Sciatic nerve (tissue), 1 donor: ENCODE measurements around the gene CAVIN2. TPM values are rescaled to one million over a fixed set of nuclear protein-coding genes. Genes with fewer than 3 reads are reported as not detected.

ENCODE experiments used
- total RNA-seq: library from RNA; stranded (reverse); fragmentation: NEBNext Ultra II Directional; extraction: Animal tissue kit (Norgen Biotek cat#: 25700); gene quantifications from one replicate; pipeline ENCODE4 v1.2.1, GENCODE V29; 2021
- donor health status: DM: no; HTN: no; CAD: no.

The CAVIN2 gene
- total RNA-seq, 1 donor from 2014 or later, result 71.1 TPM

Other genes starting within 250 kb of the CAVIN2 start
- gene NABP1, start 169.0 kb downstream of the CAVIN2 start, total RNA-seq, result 64.3 TPM